ENCODE data around the gene PMFBP1.

Gene PMFBP1

GRCh38 chr16:72129976-72130656 is 41.8 kb downstream of the PMFBP1 start:
- no peak for DNase-seq (ENCODE audit: low spot score)

- no peak for DNase-seq (ENCODE audit: low spot score)
Measured at GRCh38 chr16:72128701-72129100, 43.3 kb downstream of the PMFBP1 start.

- no peak for DNase-seq (ENCODE audit: low spot score)
Measured at GRCh38 chr16:72126429-72126765, 45.6 kb downstream of the PMFBP1 start.

- DNase-seq (ENCODE audit: low spot score), result no peak
Measured at GRCh38 chr16:72125635-72126428, 46.1 kb downstream of the PMFBP1 start.

- DNase-seq (ENCODE audit: low spot score), result peak; percentile 80
Measured at GRCh38 chr16:72124761-72125634, 47.0 kb downstream of the PMFBP1 start.

GRCh38 chr16:72124148-72124547 is 47.8 kb downstream of the PMFBP1 start:
- DNase-seq (ENCODE audit: low spot score), result no peak

- no peak for DNase-seq (ENCODE audit: low spot score)
Measured at GRCh38 chr16:72123426-72123825, 48.5 kb downstream of the PMFBP1 start.

GRCh38 chr16:72122916-72123315 is 49.0 kb downstream of the PMFBP1 start:
- no peak for DNase-seq (ENCODE audit: low spot score)

GRCh38 chr16:72122308-72122707 is 49.6 kb downstream of the PMFBP1 start:
- DNase-seq (ENCODE audit: low spot score), result no peak

GRCh38 chr16:72120026-72120425 is 51.9 kb downstream of the PMFBP1 start:
- no peak for DNase-seq (ENCODE audit: low spot score)

- DNase-seq (ENCODE audit: low spot score), result no peak
Measured at GRCh38 chr16:72113616-72113945, 58.4 kb downstream of the PMFBP1 start.

- no peak for DNase-seq (ENCODE audit: low spot score)
Measured at GRCh38 chr16:72112906-72113615, 58.9 kb downstream of the PMFBP1 start.

- no peak for DNase-seq (ENCODE audit: low spot score)
Measured at GRCh38 chr16:72112452-72112792, 59.5 kb downstream of the PMFBP1 start.

GRCh38 chr16:72111657-72112451 is 60.1 kb downstream of the PMFBP1 start:
- no peak for DNase-seq (ENCODE audit: low spot score)

GRCh38 chr16:72110662-72111615 is 61.0 kb downstream of the PMFBP1 start:
- no peak for DNase-seq (ENCODE audit: low spot score)

- no peak for DNase-seq (ENCODE audit: low spot score)
Measured at GRCh38 chr16:72109966-72110530, 61.9 kb downstream of the PMFBP1 start.

- no peak for DNase-seq (ENCODE audit: low spot score)
Measured at GRCh38 chr16:72109300-72109699, 62.7 kb downstream of the PMFBP1 start.

- DNase-seq (ENCODE audit: low spot score), result no peak
Measured at GRCh38 chr16:72108353-72109102, 63.4 kb downstream of the PMFBP1 start.

GRCh38 chr16:72107371-72107770 is 64.6 kb downstream of the PMFBP1 start:
- no peak for DNase-seq (ENCODE audit: low spot score)

All from hepatic stellate cell (primary cell).